ENCODE results near the gene SRRM4. TPM values are rescaled to one million over a fixed set of nuclear protein-coding genes. Genes with fewer than 3 reads are reported as not detected.

Gene SRRM4
- total RNA-seq, 1 experiment from 2014 or later = 1.4 TPM

DNA sequence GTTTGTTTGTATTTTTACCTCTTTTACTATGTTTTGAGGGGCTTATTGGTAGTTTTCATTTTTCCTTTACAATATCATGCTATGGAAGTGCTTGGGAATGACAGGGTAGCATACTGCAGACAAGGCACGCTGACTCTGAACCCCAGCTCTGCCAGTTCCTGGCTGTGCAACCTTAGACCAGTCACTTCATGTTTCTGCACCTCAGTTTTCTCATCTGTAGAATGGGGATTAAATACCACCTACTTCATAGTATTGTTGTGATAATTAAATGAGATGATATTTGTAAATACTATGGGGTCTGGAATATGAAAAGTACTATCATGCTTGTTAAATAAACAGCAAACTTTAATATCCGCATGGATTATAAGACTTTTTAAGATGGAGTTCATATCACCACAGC lies 35.4 kb downstream of the SRRM4 start:
- Histone ChIP-seq H2BK20ac (ENCODE audit: low read depth, low read length, poor library complexity, severe bottlenecking) (no peak overlapping the region), H3K4me2 (ENCODE audit: insufficient read depth, insufficient read length, low read length) (no peak overlapping the region), H2BK5ac (ENCODE audit: insufficient read length, low read length) (no peak overlapping the region), H3T11ph (ENCODE audit: low read length) (no peak overlapping the region), H4K91ac (ENCODE audit: insufficient read length, low read depth, low read length) (no peak overlapping the region), H3K27ac (ENCODE audit: insufficient read length, low read depth, low read length) (no peak overlapping the region), H2BK120ac (ENCODE audit: low read depth, low read length, poor library complexity, severe bottlenecking) (no peak overlapping the region), H2BK15ac (ENCODE audit: low read depth, low read length) (no peak overlapping the region), H4K5ac (ENCODE audit: insufficient read length, low read depth, low read length) (no peak overlapping the region), H4K20me1 (ENCODE audit: control insufficient read depth, insufficient read depth, insufficient read length) (no peaks in the 10 kb centered on the region), H3K9me3 (ENCODE audit: control insufficient read depth, low read depth, low read length) (no peaks in the 10 kb centered on the region), H3K56ac (ENCODE audit: insufficient read length, low read depth, low read length) (no peak overlapping the region), H3K79me1 (ENCODE audit: insufficient read depth, low read depth, low read length, poor library complexity, severe bottlenecking) (no peaks in the 10 kb centered on the region), H3K9ac (ENCODE audit: extremely low read depth, insufficient read length, low read length) (no peak overlapping the region), H3K14ac (ENCODE audit: insufficient read depth, low read length) (no peak overlapping the region), H2AFZ (ENCODE audit: low read length) (no peak overlapping the region), H3K4ac (ENCODE audit: low read depth, low read length) (no peak overlapping the region), H3K18ac (ENCODE audit: insufficient read length, low read depth, low read length) (no peak overlapping the region), H3K27me3 (ENCODE audit: insufficient read depth, low read length) (no peaks in the 10 kb centered on the region), H2BK12ac (ENCODE audit: insufficient read length, low read depth, low read length) (no peak overlapping the region), H3K4me1 (ENCODE audit: insufficient read depth, low read length) (peaks cover 10% of the 10 kb centered on the region; the same call in 1 of the 2 replicates), H3K79me2 (ENCODE audit: insufficient read depth, low read length) (no peaks in the 10 kb centered on the region), H3K23me2 (ENCODE audit: insufficient read length, low read depth, low read length, poor library complexity, severe bottlenecking) (no peaks in the 10 kb centered on the region), H2AK5ac (ENCODE audit: insufficient read length, low read length) (no peak overlapping the region), H3K23ac (ENCODE audit: insufficient read length, low read depth, low read length) (no peak overlapping the region), H4K8ac (replicated peaks; ENCODE audit: insufficient read length, low read depth, low read length) (no peak overlapping the region)
- Mint-ChIP-seq H3K27ac (no peak overlapping the region), H3K9me3 (peaks cover 0 to 2% of the 10 kb centered on the region in 2 experiments; a peak in 1 of 5 replicates), H3K27me3 (ENCODE audit: low read depth) (peaks cover 2% of the 10 kb centered on the region; the same call in 1 of the 2 replicates), H3K36me3 (ENCODE audit: insufficient read depth in 1 of 3, low read depth in 3 of 3) (peaks cover 0 to 2% (median 0%) of the 10 kb centered on the region in 3 experiments; a peak in 2 of 7 replicates), H3K4me1 (peaks cover 52 to 74% of the 10 kb centered on the region in 2 experiments), H3K4me3 (no peak overlapping the region)
- DNase-seq = peak; percentile 2
- TF ChIP-seq, protein P1, sequence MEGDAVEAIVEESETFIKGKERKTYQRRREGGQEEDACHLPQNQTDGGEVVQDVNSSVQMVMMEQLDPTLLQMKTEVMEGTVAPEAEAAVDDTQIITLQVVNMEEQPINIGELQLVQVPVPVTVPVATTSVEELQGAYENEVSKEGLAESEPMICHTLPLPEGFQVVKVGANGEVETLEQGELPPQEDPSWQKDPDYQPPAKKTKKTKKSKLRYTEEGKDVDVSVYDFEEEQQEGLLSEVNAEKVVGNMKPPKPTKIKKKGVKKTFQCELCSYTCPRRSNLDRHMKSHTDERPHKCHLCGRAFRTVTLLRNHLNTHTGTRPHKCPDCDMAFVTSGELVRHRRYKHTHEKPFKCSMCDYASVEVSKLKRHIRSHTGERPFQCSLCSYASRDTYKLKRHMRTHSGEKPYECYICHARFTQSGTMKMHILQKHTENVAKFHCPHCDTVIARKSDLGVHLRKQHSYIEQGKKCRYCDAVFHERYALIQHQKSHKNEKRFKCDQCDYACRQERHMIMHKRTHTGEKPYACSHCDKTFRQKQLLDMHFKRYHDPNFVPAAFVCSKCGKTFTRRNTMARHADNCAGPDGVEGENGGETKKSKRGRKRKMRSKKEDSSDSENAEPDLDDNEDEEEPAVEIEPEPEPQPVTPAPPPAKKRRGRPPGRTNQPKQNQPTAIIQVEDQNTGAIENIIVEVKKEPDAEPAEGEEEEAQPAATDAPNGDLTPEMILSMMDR (conservative IDR thresholded peaks at IDR 0.05) = no peak
- no CpG with 5 or more reads among the region's 2 CpGs for WGBS (ENCODE audit: extremely low coverage, insufficient read length, low lambda C conversion rate)

All from H9 (cell line).